ENCODE measurements around the gene LPAR2.

Gene LPAR2

GRCh38 chr19:19626516-19627472 is 1.2 kb downstream of the LPAR2 start:
- no peak for ATAC-seq (ENCODE audit: low read depth)
- Histone ChIP-seq H3K4me3 (ENCODE audit: severe bottlenecking) (peak overlapping the region; percentile 85), H3K4me1 (ENCODE audit: insufficient read depth, poor library complexity, severe bottlenecking) (no peaks in the 10 kb centered on the region), H3K36me3 (ENCODE audit: low read depth) (no peaks in the 10 kb centered on the region), H3K9me3 (ENCODE audit: severe bottlenecking) (no peaks in the 10 kb centered on the region), H3K27ac (ENCODE audit: poor library complexity, severe bottlenecking) (no peak overlapping the region), H3K27me3 (ENCODE audit: insufficient read depth, poor library complexity, severe bottlenecking) (no peaks in the 10 kb centered on the region)
- DNase-seq (ENCODE audit: low spot score), result no peak
- TF ChIP-seq CTCF (IDR thresholded peaks at IDR 0.05; ENCODE audit: poor library complexity, severe bottlenecking), result no peak

DNA sequence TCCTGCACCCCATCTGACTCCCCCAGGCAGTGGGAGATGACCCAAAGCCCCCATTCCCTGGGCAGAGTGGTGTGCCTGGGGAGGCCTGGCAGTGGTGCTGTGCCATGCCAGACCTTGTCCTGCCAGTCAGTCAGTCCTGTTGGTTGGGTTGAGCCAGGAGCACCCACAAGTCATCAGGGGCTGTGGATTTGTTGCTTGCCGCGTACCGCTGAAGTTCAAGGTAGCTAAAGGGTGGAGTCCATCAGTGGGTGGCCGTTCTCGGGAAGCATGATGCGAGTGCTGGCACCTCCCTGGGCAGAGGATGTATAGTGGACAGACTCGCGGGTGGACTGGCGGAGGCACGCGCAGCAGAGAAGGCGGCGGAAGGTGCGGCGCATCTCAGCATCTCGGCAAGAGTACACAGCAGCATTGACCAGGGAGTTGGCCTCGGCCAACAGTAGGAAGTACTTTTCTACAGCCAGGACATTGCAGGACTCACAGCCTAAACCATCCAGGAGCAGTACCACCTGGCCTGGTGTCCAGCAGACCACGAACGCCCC is 3.9 kb downstream of the LPAR2 start:
- H3K9me3 ChIP-seq (ENCODE audit: severe bottlenecking), result no peaks in the 10 kb centered on the region
- H3K4me1 ChIP-seq (ENCODE audit: insufficient read depth, poor library complexity, severe bottlenecking), result no peaks in the 10 kb centered on the region
- no peak overlapping the region for H3K4me3 ChIP-seq (ENCODE audit: severe bottlenecking)
- DNase-seq (ENCODE audit: low spot score) (no peak), ATAC-seq (ENCODE audit: low read depth) (no peak)
- no peaks in the 10 kb centered on the region for H3K27me3 ChIP-seq (ENCODE audit: insufficient read depth, poor library complexity, severe bottlenecking)
- no peak for TF ChIP-seq CTCF (IDR thresholded peaks at IDR 0.05; ENCODE audit: poor library complexity, severe bottlenecking)
- H3K27ac ChIP-seq (ENCODE audit: poor library complexity, severe bottlenecking), result no peak overlapping the region
- H3K36me3 ChIP-seq (ENCODE audit: low read depth), result no peaks in the 10 kb centered on the region

GRCh38 chr19:19623383-19623782 is 4.6 kb downstream of the LPAR2 start:
- Histone ChIP-seq H3K4me3 (ENCODE audit: severe bottlenecking) (no peak overlapping the region), H3K27ac (ENCODE audit: poor library complexity, severe bottlenecking) (no peak overlapping the region)

GRCh38 chr19:19619849-19620210 is 8.2 kb downstream of the LPAR2 start:
- no peaks in the 10 kb centered on the region for H3K4me1 ChIP-seq (ENCODE audit: insufficient read depth, poor library complexity, severe bottlenecking)

More at GRCh38 chr19:19623383-19623782, 4.6 kb downstream of the LPAR2 start:
- DNase-seq (ENCODE audit: low spot score), result no peak
- ATAC-seq (ENCODE audit: low read depth), result no peak
- no peaks in the 10 kb centered on the region for H3K36me3 ChIP-seq (ENCODE audit: low read depth)
- H3K4me1 ChIP-seq (ENCODE audit: insufficient read depth, poor library complexity, severe bottlenecking), result no peaks in the 10 kb centered on the region
- TF ChIP-seq CTCF (IDR thresholded peaks at IDR 0.05; ENCODE audit: poor library complexity, severe bottlenecking), result no peak
- no peaks in the 10 kb centered on the region for H3K27me3 ChIP-seq (ENCODE audit: insufficient read depth, poor library complexity, severe bottlenecking)
- H3K9me3 ChIP-seq (ENCODE audit: severe bottlenecking), result no peaks in the 10 kb centered on the region

More at GRCh38 chr19:19619849-19620210, 8.2 kb downstream of the LPAR2 start:
- TF ChIP-seq CTCF (IDR thresholded peaks at IDR 0.05; ENCODE audit: poor library complexity, severe bottlenecking), result no peak
- H3K36me3 ChIP-seq (ENCODE audit: low read depth), result no peaks in the 10 kb centered on the region
- no peak overlapping the region for H3K27ac ChIP-seq (ENCODE audit: poor library complexity, severe bottlenecking)
- no peaks in the 10 kb centered on the region for H3K9me3 ChIP-seq (ENCODE audit: severe bottlenecking)
- ATAC-seq (ENCODE audit: low read depth) (no peak), DNase-seq (ENCODE audit: low spot score) (no peak)
- no peak overlapping the region for H3K4me3 ChIP-seq (ENCODE audit: severe bottlenecking)
- H3K27me3 ChIP-seq (ENCODE audit: insufficient read depth, poor library complexity, severe bottlenecking), result no peaks in the 10 kb centered on the region
